CD4-positive, alpha-beta T cell treated with Interleukin-2 at 100 ng/mL for 4 hours (primary cell): ENCODE results near the gene PRKAR1B.

ENCODE experiments used
- DNase-seq: peaks from one replicate; pipeline ENCODE4 v3.0.0-alpha.2; 2020; ENCODE audit warnings: low spot score

PRKAR1B gene

GRCh38 chr7:603152-603951 is 123.7 kb downstream of the PRKAR1B start:
- peak; percentile 63 for DNase-seq

DNA sequence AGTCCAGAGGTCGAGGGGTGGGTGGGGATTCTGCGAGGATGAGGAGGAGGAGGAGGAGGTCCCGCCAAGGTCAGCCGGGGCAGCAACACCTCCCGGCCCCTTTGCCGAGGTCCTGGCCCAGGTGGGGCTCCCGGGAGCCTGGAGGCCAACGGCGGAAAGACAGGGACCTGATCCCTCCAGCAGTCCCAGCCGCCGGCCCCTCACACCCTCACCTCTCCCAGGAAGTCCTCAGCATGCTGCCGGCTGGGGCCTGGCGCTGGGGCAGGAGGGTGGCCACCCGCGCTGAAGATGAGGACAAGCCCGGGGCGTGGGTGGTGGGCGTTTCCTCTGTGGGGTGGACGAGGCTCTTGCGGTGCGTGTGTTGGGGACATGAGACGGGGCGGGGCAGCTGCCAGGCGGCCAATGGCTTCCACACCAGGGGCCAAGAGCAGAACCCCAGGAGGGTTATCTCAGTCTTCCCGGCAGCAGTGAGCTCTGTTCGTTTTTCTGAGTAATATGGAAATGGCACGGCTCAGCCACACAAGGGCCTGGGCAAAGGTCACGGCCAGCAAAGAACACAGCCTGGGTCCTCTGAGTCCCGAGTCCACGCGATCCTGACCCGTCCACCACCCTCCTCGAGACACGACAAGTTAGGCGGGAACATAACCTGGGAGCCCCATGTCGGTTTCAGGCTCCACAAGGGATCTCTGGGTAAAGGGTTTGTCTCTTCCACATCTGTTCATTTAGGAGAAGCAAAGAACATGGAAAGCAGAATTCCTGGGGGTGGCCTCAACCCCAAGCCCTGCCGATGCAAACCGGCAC is 124.5 kb downstream of the PRKAR1B start:
- DNase-seq: no peak

DNA sequence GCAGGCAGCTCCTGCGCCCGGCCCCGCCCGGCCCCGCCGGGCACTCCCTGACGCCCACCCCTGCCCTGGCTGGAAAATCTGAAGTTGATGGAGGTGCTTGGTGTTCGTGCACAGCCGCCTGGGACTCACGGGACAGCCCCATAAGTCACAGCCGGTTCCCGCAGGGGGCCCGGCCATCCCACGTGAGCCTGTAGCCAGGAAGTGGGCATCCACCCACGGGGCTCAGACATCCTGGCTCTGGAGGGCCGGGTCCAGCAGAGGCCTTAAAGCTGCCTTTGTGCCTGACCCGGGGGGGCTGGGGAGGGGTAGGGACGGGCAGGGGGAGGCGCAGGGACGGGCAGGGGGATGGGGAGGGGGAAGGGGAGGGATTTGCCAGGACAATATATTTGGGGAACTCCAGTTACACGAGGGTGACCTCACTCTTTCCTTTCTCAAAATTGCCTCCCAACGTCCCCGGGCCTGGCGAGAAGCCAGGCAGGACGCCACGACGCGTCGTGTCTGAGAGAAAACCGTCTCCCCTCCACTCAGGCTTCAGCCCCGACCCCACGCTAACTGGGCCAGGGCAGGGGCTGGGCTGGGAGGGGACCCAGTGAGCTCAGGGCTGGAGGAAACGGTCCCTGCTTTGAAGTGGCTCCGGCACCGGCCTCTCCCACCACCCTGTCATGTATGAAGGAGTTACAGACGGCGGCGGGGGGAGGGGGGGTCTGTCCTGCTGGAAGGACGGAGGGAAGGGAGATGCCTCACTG is 125.3 kb downstream of the PRKAR1B start:
- DNase-seq: peak; percentile 82

DNA sequence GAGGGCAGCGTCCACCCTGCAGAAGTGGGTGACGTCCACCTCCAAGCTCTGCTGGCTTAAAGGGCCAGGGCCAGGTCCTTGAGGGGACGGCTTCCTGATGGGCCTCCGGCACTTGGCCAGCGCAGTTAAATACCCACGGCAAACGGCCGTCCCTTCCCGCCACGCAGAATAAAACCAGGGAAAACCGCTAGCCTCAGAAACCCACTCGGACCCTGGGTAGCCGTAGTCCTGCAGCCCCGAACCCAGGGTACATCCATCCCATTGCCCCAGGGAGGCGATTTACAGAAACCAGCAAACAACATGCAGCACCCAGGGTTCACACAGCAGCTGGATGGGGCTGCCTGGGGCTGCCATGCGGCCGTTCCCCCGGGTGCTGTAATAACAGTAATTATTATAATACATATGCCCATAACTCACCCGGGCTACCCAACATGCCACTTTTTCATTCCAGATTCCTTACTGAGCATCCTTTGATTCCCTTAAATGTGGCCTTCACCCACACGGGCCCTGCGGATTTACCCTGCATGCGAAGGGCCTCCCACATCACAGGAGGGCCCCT is 126.0 kb downstream of the PRKAR1B start:
- DNase-seq: no peak

- no peak for DNase-seq
These were observed 126.7 kb downstream of the PRKAR1B start for GRCh38 chr7:600149-601035.

DNA sequence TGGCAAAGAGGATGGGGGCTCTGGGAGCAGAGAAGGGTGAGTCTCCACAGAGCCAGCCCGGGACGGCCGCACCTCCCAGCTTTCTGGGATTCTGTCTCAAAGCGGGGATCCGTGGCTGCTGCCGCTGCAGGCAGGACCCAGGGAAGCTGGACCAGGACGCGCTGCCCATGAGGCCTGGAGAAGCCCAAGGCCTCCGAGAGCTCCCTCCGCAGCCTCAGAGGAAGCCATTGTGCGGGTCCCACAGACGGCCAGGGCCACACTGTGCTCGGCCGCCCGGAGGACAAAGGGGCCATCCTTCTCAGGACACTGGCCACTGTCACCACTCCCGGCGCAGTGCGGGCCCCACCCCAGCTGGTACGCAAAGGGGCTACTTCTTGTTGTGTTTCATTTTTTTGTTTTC is 128.2 kb downstream of the PRKAR1B start:
- no peak for DNase-seq

DNA sequence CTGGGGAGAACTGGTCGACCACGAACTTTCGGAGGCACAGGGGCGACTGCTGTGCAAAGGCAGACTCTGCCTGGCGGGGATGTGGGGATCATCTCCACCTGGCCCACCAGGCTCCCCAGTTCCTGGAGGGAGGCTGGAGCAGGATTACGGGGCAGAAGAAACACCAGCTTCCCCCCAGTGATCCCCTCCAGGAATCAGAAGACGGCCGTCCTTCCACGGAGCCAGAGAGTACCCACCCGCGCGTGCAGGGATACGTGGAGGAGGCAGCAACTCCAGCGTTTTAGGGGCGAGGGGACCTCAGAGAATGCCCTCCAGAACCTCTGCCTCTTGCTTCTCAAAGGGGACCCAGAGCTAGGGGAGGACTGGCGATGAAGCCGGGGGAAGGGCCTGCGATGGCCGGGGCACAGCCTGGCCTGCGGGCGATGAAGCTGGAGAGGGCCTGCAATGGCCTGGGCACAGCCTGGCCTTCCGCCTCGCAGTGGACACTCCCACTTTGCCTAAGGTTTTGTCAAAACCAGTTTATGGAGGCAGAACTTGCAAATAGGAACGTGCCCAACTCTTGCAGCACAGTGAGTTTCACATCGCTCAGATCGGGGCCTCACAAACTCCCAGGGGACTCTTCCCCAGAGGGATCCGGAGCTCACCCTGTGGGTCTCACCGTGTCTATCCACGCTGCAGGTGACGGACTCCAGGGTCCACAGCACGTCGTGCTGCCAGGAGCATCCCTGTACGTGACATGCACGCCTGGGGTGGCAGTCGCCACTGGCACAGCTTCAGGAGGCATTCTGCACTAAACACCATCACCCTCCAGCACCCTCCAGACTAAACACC is 129.5 kb downstream of the PRKAR1B start:
- no peak for DNase-seq

- no peak for DNase-seq
These were observed 130.3 kb downstream of the PRKAR1B start for GRCh38 chr7:596819-597182.

DNA sequence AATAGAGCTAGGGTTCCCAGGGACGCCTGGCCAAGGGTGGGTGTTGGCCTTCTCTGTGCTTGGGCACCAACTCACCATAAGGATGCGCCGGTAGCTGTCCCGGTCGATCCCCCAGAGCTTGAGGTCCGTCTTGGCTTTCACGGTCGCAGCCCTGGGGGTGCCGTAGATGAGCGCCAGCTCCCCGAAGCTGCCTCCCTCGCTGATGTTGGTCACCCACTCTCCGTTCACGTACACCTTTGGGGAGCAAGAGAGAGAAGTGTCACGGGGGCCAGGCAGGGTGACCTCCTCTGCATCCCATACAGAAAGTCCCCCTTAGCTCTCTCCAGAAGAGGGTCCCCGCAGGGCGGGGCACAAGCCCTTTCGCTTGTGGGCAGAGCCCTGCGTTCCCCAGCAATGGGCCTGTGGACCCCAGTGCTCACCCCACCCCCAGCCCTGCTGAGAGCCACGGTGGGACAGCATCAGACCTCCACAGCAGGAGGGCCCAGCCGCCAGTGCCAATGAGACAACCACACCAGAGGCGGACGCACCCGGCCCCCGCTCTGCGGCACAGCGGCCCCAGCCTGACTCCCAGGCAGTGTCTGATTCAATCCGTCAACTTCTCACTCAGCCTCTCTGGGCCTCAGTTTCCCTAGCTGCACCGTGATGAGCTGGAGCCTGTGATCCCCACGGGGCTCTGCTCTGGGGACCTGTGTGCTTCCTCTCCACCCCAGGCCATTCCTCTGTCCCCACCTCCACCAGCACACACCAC is 130.8 kb downstream of the PRKAR1B start:
- DNase-seq: no peak

DNA sequence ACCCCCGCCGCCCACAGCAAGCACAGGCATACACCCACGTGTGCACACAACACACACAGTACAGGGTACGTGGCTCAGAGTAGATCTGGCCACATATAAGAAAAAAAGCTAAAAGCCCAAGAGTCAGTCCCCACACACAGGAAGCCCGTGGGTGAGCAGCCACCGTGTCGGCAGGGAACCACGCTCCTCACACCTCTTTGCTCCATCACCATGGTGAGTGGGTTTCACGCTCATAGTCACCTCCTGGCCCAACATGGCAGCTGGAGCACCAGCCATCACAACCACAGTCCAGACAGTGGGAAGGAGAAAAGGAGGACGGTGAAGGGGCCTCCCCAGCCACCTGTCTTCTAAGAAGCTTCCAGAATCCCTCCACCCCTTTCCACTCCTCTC is 131.5 kb downstream of the PRKAR1B start:
- no peak for DNase-seq

DNA sequence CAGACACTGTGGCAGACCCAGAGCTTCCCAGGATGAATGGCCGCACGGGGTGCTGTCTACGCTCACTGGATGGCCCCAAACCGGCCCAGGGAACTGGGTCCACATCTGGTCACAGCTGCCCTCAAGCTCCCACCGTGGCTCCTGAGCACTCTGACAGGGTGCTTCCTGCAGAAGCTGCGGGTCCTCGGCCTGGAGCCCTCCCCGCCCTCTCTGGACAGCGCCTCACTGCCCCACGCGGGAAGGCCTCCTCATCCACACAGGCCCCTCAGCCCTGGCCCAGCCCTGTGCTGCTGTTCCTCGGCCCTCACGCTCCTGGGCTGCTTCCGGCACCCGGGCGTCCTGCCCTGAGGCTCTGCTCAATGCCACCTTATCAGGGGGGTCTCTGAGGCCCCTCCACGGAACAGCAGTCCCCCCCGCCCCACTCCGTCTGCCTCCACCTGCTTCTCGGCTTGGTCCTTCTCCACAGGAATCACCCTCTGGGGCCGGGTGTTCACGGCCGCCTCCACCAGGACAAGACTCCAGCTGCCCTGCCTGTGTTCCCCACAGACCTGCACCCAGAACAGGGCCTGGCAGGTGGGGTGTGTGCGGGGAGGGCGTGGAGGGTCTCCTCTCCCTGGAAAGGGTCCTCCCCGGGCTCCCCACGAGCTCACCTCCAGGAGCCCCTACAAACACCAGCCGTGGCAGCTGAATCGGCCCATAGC is 132.0 kb downstream of the PRKAR1B start:
- DNase-seq: no peak

GRCh38 chr7:594212-594913 is 132.7 kb downstream of the PRKAR1B start:
- DNase-seq: no peak

DNA sequence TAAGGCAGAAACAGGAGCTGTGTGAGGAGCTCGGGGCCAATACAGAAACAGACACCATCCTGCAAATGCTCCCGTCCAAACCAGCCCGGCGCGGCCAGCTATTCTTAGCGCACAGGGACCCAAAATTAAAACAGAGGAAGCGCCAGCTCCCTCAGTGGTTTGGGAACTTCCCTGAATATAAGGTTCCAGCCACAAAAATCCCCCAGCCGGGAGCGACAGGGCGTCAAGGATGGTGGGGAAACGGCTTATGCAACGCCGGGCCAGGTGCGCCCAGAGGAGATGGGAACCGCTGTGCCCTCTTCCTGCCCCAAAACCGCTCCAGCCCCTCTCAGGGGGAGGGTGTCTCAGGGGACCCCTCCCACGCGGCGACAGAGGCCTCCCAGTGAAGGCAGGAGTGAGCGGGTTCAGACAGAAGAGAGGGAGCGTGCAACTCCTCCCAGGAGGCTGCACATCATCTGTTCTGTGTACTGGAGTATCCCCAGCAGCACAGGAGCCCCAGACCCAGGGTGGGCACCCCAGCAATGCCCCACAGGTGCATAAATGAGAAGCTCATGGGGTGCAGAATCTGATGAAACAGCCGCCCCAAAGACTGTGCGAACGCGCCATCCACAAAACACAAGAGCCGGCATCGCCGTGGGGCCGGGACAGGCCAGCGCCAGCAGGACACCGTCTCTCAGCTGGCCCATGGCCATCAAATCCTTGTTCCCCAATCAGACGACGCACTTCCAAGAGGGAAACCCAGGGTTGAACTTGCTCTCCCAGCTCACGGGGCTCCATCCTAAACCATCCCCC is 133.6 kb downstream of the PRKAR1B start:
- DNase-seq: no peak

GRCh38 chr7:591856-592628 is 135.0 kb downstream of the PRKAR1B start:
- DNase-seq: no peak

GRCh38 chr7:590731-591551 is 136.1 kb downstream of the PRKAR1B start:
- no peak for DNase-seq
